GM18517 (cell line): ENCODE measurements around the gene EPB41L4B.

Experiments used
- ATAC-seq: cut with Tn5 transposase; IDR thresholded peaks from one replicate; pipeline ENCODE4 v1.9.1; 2021; ENCODE audit warnings: mild to moderate bottlenecking, moderate library complexity; ENCODE audit not compliant: unreplicated experiment

EPB41L4B gene

DNA sequence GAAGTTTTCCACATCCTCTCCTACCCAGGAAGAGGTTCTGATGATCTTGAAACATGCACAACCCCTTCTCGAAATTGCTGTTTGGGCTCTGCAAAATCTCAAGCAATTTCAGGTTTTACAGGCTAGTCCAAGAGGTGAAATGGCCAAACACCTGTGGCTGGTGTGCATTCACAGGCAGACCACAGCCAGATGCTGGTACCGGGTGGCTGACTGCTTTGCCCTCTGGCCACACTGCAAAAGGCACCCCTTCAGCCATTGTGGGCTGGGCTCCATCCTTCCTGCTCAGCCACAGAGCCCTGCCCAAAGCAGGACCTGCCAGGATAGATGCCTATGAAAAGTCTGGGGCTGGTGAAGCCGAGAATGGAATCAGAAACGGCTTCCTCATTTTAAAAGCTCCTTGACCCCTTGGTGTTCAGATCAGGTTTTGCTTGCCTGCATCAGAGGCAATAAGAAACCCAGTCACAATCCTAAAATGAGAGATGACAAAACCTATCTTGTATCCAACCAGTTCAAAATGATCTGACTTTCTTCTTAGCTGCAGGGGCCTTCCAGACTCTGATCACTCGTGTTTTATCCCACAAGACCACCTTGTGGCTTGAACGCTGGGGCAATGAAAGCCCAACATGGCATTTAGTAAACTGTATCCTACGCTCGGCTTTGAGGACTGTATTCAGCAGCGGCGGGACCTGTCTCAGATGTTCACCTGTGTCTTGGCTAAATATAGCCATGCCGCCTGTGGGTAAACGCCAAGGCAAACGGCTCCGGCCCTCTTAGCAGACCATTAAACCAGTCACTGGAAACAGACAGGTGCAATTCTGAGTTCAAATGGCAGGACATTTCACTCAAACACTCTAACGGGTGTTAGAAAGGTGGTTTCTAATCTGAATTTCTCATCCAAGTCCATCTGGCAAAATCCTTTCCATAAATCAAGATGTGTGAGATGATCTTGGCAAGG is 49.6 kb downstream of the EPB41L4B start:
- ATAC-seq, result no peak

GRCh38 chr9:109270441-109270840 is 50.4 kb downstream of the EPB41L4B start:
- no peak for ATAC-seq

DNA sequence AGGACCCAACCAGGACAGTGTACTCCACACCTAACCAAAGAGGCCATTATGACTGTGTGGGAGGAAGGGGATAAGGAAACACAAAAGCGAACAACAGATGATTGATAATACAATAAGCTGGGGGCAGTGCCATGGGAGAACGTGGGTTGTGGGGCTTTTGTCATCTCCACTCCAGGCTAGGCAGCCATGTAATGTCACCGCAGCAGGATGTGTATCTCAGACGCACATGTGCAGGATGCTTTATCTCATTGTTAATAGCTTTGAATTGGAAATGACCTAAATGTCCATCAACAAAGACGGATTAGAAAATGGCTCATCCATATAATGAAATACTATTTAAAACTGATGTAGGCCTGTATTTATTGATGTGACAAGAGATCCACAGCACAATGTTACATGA is 51.0 kb downstream of the EPB41L4B start:
- no peak for ATAC-seq

- ATAC-seq, result no peak
These were observed 51.8 kb downstream of the EPB41L4B start for GRCh38 chr9:109269081-109269480.

DNA sequence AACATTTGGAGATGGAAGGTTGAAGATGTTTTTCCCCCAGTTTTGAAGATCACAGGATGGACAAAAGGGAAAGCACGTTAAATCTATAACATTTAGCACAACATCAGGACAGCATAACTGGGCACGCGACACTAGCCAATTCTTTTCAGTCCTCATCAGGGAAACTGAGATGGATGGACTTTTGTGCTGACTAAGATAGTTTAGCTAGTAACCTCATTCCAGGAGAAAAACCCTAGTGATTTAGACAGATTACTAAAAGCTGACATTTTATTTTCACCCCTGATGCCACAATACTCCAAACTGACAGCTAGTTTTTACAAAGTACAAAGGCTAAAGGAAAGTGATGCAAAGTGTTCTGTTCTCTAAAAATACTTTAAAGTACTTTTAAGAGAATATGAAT is 53.3 kb downstream of the EPB41L4B start:
- ATAC-seq, result no peak

DNA sequence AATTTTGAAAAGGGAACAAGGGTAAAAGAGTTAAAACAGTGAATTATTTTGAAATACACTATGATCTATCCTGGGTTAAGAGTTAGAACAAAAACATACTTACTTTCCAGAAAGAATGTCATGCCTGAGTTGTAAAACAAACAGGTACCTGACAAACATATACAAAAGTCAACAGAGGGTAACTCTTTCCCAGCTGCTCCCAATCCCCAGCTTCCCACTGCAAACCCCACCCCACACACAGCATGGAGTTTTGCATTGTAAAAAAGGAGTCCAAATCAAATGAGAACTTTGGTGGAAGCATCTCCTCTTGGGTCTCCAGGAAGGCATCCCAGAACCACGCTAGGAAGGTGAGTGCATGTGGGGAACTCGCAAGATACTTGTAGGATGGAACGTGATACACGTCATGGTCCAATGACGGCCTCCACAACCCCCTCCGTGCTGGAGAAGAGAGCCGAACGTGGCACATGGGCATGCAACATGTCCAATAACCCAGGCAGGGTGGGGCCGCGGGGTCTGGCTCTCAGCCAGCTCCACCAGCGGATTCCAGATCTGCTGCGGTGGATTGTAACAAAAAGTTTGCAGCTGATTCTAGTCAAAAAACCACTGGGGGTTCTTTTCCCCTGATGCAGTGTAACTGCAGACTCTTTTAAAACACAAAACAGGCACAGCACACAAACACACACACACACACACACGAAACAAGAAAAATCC is 55.8 kb downstream of the EPB41L4B start:
- ATAC-seq, result no peak

DNA sequence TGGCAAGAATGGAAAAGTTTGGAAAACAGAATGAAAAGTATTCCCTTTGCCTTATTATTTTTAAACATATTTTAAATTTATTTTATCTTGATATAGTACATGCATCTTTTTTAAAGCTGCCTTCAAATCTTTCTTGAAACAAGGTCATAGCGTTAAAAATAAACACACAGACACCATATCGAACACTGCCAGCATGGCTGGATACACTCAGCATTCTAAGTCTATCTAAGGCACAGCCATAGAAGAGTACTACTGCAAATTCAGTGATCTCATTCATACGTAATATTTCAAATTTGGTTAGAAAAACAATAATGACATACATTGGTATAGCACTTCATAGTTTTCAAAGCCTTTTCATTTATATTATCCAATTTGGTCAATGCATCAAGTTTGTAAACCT is 57.5 kb downstream of the EPB41L4B start:
- no peak for ATAC-seq

DNA sequence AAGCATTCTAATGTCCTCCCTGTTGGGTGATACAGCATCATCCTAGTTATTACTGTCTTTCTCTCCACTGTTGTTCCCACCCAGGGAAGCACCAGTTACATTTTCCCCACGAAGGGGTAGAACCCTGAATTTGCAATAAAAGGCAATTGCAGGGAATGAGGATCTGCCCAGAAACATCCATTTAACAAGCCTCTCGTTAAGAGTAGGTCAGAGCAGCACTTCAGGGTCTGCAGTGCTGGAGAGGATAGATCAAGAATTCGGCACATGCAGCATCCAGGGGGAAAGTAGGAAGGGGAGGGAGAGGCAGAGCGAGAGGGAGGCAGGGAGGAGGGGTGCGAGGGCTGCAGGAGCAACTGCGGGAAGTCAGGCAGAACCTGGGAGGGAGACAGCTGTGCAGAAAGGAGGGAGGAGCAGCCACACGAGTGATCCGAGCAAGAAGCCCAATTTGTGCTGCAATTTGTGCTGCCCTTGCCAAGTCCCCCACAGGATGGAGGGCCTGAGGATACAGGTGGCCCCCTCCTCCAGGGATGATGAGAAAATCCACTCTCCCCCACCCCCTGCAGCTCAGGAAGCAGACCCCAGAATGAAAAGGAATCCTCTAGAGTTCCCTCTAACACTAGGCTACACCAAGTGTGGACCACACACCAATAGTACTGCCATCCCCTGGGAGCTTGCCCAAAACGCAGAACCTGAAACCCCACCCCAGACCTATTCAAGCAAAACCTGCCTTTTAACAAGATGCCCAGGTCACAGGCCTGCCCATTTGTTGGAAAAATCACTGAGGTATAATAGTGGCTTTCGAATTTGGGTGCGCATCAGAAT is 62.2 kb downstream of the EPB41L4B start:
- no peak for ATAC-seq

DNA sequence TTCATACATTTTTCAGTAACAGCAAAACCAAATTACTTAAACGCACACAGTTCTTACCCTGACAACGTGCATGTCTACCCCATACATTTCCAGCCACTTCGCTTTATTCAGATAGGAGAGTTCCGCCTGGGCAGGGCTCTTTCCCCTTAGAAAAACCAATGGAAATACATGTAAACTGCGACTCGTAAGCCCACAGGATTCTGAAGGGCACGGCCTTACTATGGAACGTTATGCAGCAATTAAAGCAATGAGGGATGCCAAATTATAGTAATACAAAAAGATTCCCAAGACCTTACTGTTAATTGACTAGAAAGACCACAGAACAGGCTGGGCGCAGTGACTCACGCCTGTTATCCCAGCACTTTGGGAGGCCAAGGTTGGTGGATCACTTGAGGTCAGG is 64.5 kb downstream of the EPB41L4B start:
- ATAC-seq, result no peak

DNA sequence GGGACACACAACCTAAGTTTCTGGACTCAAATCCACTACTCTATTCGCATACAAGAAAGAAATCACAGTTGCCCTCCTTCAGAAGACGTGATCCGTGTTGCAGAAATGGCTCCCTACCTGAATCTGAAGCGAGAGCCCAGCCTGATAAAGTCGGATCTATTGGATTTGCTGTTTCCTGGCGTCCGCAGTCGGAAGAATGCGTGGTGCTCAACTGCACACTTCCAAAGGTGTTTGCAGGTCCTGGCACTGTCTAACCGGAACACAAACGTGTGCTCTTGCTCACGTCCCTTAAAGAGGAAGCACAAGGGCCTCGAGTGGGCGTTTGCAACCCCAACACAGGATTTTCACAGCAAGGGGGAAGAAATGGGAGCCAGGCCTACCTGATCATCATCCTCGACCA is 65.5 kb downstream of the EPB41L4B start:
- ATAC-seq, result no peak

DNA sequence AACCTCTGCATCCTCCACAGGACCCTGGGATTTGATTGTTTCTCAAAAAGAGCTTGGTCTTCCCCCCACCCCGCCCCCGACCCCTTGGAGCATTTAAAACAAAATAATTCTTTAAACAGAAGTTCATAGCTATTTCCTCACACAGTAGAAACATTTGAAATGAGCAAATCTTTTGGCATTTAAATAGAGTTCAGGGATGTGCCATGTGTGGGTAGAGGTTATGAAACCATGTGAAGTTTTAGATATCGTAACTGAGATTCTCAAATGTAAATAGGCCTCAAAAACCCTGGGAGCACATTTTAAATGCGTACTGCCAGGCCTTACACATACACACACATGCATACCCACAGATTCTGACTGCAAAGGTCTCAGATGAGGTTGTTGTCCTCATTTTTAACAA is 66.5 kb downstream of the EPB41L4B start:
- no peak for ATAC-seq

DNA sequence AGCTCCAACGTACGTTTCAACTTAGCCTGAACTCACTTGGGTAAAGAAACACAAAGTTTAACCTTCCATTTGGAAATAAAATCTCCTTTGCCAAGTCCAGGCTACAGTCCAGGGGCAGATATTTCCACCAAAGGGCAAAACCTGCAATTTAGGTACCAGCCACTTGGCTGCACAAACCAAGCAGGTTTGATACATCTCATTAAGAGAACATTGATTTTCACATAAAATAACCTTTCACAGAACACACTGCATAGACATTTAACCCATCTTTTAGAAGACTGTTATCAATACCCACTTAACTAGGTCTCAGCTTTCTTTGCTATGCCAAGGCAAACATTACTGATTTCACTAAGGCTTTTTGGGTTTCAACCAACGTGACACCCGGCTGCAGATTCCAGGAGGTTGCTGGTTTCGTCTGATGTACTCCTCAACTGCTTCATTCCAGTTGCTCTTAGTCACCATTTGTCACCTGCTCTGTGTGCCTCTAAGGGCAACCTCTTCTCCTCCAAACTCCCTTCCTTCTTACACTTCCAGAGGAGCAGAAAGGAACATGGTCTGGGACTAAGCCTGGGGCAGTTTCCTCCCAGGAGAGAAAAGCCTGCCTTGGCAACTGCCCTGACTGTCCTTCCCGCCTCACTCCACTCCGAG is 67.1 kb downstream of the EPB41L4B start:
- no peak for ATAC-seq

- no peak for ATAC-seq
These were observed 67.6 kb downstream of the EPB41L4B start for GRCh38 chr9:109253241-109253636.

GRCh38 chr9:109252291-109252690 is 68.6 kb downstream of the EPB41L4B start:
- ATAC-seq, result no peak

DNA sequence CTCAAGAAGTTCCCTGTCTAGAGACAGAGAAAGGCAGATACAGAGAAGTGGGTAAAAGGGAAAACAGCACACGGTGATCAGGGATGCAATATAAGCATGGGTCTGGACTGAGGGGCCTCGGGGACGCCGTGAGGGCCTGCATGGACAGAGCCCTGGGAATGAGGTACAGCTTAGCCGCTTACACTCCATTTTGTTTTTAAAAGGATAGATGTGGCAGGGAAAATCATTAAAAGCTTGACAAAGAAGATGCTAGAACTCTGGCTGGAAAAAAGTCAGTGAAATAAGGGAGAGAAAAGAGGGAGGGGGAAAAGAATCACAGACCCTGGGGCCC is 69.1 kb downstream of the EPB41L4B start:
- ATAC-seq, result no peak

GRCh38 chr9:109251080-109251775 is 69.6 kb downstream of the EPB41L4B start:
- no peak for ATAC-seq

- ATAC-seq, result no peak
These were observed 70.1 kb downstream of the EPB41L4B start for GRCh38 chr9:109250771-109251079.

DNA sequence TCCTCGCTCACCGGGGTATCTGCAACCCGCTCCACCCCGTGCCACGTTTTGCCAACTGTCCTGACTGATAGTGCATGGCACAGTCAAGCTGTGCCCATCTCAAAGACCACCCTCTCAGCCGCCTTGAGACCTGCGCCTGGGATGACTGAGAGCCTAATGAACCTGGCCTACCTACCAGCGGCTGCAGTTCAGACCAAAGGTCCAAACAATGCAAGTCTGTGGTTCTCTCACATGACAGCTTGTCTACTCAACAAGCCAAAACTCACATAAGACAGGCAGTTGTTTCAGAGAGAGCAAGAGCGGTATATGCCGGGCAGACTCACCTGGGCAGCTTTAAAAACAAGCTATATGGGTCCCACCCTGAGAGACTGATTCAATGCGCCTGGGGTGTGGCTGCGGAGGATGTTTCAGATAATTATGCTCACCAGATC is 70.5 kb downstream of the EPB41L4B start:
- no peak for ATAC-seq

DNA sequence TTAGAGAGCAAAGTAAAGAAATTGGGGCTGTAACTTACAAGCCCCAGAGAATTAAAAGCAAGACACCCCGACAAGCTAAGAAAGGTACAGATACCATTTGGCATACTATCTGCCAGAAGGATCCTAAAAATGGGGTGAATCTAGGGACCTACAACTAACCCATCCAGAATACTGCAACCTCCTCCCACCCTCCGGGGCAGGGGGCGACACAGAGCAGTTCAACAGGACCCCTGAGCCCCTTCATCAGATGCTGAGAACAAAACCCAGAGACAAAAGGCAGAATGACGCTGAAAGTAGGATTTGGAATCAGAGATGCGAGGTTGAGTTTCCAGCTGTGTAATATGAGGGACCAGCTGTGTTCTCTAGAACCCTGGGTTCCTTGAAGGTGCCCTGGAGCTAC is 71.2 kb downstream of the EPB41L4B start:
- no peak for ATAC-seq

- ATAC-seq, result no peak
These were observed 72.7 kb downstream of the EPB41L4B start for GRCh38 chr9:109248133-109248581.
